Fibroblast of pulmonary artery (primary cell): ENCODE data around the gene CEP85.

Experiments
- DNase-seq: peaks from one replicate; pipeline ENCODE4 v3.0.0-alpha.2; 2010; ENCODE audit warnings: low read depth
- H3K4me3 ChIP-seq: replicated peaks from 2 replicates; pipeline ENCODE4 v1.5.1; 2011; ENCODE audit warnings: low read depth, mild to moderate bottlenecking, control low read depth, low read length, moderate library complexity
- TF ChIP-seq, protein P1 (sequence below): IDR thresholded peaks from 2 replicates; pipeline ENCODE4 v1.5.1; 2011; ENCODE audit warnings: mild to moderate bottlenecking, control low read depth, low read length, inconsistent platforms; ENCODE audit errors: missing control alignments

Gene CEP85

DNA sequence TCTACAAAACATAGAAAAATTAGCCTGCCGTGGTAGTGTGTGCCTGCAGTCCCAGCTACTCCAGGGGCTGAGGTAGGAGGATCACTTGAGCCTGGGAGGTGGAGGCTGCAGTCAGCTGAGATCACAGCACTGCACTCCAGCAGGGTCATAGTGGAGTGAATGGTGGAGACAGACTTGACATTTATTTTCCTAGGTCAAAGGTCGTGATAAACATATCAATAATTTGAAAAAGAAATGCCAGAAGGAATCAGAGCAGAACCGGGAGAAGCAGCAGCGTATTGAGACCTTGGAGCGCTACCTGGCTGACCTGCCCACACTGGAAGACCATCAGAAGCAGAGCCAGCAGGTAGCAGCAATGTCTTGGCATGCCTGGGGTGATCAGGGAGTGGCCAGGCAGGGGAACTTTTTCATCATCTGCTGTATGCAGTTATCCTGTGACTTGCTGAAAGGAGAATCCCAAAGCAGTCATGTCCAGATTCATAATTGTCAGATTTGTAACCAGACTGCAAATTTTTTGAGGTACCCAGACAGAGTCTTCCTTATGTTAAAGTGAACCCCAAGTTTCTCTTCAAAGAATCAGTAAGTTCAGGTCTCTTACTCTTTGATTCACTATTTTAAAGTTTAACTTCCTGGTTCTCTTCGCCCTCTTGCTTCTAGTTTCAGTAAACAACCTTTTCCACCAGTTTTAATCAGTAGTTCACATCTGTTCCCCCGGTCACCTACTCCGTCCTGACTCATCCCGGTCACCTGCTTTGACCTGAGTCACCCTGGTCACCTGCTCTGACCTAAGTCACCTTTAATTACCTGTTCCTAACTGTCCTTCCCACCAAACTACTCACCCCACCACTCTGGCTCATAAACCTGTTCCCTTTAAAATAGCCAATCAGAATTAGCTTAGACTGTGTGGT is 34.5 kb downstream of the CEP85 start:
- TF ChIP-seq, protein P1, sequence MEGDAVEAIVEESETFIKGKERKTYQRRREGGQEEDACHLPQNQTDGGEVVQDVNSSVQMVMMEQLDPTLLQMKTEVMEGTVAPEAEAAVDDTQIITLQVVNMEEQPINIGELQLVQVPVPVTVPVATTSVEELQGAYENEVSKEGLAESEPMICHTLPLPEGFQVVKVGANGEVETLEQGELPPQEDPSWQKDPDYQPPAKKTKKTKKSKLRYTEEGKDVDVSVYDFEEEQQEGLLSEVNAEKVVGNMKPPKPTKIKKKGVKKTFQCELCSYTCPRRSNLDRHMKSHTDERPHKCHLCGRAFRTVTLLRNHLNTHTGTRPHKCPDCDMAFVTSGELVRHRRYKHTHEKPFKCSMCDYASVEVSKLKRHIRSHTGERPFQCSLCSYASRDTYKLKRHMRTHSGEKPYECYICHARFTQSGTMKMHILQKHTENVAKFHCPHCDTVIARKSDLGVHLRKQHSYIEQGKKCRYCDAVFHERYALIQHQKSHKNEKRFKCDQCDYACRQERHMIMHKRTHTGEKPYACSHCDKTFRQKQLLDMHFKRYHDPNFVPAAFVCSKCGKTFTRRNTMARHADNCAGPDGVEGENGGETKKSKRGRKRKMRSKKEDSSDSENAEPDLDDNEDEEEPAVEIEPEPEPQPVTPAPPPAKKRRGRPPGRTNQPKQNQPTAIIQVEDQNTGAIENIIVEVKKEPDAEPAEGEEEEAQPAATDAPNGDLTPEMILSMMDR: no peak
- DNase-seq: no peak

DNA sequence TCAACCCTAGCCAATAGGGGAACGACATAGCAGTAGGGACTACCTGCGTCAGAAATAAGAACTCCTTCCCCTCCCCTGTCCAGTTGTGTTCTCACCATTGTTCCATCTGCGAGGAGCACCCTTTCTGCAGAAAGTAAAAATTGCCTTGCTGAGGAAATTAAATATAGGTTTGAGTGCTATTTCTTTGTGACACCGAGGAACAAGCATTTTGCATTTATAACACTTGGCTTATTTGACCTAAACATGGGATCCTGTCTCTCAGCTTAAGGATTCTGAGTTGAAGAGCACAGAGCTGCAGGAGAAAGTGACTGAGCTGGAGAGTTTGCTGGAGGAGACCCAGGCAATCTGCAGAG is 35.2 kb downstream of the CEP85 start:
- TF ChIP-seq, protein P1: no peak
- no peak for DNase-seq
- no peak overlapping the region for H3K4me3 ChIP-seq

More for the DNA sequence above, 34.5 kb downstream of the CEP85 start:
- no peak overlapping the region for H3K4me3 ChIP-seq

DNA sequence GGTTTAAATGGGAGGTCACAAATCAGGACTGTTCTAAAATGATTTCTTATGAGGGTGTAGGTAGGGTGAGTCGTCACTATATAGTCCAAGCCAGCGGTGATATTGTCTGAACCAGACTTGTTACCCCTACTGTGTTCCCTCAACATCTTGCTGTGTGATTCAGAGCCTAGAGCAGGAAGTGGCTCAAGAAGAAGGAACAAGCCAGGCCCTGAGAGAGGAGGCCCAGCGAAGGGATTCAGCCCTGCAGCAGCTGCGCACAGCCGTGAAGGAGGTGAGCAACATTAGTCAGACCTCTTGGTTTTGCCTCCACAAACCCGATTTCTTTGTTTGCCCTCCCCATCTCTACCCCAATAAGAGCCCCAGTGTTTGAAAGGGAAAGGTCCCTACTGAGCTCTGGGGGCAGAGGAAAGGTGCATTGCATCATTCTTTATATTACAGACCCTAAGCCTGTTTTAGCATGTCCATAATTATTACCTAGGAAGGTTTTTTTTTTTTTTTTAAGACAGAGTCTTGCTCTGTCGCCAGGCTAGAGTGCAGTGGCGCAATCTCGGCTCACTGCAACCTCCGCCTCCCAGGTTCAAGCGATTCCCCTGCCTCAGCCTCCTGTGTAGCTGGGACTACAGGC is 40.9 kb downstream of the CEP85 start:
- DNase-seq: peak; percentile 69
- H3K4me3 ChIP-seq: no peak overlapping the region

DNA sequence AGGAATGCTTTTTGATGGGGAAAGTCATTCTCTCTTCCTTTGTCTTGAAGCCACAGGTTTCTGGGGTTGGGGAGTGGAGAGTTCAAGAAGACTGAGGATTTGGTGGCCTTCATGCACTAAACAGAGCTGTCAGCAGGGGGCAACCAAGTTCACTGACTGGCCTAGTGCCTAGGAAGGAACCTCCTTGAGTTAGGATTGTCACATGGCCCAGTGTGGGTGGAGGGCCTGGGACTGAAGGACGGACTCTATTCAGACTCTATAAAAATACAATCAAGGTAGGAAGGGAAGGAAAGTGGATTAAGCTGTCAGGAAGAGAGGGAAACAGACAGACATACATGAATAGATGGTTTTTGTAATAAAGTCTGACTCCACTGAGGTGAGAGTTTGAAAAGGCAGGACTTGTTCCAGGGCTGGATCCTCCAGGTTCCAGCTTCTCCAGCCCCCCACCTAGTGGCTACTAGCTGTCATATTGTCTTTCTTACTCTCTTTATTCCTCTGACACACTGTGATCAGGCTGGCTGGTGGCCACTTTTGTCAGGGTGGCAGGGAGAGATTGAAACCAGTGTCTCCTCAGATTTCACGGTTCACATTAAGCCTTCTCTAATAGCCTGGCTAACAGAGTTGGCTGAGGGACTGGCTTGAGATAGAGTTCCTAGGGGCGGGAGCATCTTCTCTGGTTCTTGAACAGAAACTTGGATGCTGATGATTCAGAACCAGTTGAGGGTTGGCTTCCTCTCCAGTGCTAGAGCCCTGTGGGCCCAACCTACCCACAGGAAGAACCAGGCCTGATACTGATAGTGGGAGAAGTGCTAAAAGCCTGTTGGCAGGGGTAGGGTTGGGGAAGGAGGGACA is 41.8 kb downstream of the CEP85 start:
- H3K4me3 ChIP-seq: no peak overlapping the region
- peak; percentile 98 for DNase-seq

More for the DNA sequence above, 40.9 kb downstream of the CEP85 start:
- TF ChIP-seq, protein P1: no peak

DNA sequence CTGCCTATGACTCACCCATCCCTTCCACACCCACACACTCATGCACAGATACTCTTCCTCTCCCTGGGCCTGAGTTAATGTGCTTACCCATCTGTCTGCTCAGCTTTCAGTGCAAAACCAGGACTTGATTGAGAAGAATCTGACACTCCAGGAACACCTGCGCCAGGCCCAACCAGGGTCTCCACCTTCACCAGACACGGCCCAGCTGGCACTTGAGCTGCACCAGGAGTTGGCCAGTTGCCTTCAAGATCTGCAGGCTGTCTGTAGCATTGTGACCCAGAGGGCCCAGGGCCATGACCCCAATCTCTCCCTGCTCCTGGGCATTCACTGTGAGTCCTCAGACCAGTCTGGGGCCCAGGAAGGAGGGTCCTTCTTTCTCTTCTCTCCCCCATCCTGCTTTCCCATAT is 42.4 kb downstream of the CEP85 start:
- DNase-seq: no peak
- TF ChIP-seq, protein P1: no peak
- H3K4me3 ChIP-seq: no peak overlapping the region

More for the DNA sequence above, 41.8 kb downstream of the CEP85 start:
- TF ChIP-seq, protein P1: peak; percentile 75

- TF ChIP-seq, protein P1: no peak
- DNase-seq: no peak
- H3K4me3 ChIP-seq: no peak overlapping the region
These were observed 43.3 kb downstream of the CEP85 start for GRCh38 chr1:26277261-26277661.
